ENCODE results near the gene SERPINB4.
"Not testable (repeated sequence)": the region's sequence is repeated elsewhere in the genome, so short reads cannot be mapped to it uniquely, and the experiment has no call there.

The SERPINB4 gene

DNA sequence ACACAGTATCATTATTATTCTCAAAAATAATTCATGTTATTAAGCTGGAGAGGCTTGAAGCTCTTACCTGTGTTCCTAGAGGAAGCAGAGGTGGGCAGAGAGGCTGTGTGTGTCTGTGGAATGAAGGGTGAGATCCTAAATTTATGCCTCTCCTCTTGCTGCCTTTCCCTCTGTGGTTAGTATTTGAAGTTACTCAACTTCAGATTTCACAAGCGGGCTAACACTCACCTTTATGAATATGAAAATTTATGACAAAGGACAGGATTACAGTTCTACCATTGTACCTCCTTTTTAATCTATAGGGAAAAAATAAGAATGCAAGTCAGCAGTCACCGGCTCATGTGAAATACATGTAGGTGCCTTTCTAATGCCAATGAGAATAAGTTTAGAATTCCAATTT lies at the start of gene SERPINB4:
TSS of gene SERPINB4 (minus strand) at position 115 of the 400 bp plus-strand sequence. CDS start 679 bp downstream, outside the sequence.
- DNase-seq = not testable (repeated sequence)

GRCh38 chr18:63689064-63689463 lies 45.0 kb upstream of the SERPINB4 start:
- no peak for DNase-seq

DNA sequence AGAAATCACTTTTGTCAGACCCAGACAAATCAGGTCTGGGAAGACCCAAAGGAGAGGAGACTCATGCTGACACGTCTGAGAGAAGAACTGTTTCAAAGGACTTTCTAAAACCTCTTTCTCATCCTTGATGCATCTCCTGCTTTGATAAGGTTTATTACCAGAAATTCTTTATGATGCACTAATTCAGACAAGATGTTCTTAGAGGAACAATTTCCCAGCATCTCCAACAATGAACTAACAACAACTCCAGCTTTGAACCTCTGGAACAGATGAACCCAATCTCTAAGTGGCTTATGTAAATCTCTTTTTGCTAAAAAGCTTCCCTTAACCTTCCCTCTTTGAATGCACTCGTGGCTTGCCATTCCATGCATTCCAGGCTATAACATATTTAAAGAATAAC lies 42.8 kb upstream of the SERPINB4 start:
- no peak for DNase-seq

DNA sequence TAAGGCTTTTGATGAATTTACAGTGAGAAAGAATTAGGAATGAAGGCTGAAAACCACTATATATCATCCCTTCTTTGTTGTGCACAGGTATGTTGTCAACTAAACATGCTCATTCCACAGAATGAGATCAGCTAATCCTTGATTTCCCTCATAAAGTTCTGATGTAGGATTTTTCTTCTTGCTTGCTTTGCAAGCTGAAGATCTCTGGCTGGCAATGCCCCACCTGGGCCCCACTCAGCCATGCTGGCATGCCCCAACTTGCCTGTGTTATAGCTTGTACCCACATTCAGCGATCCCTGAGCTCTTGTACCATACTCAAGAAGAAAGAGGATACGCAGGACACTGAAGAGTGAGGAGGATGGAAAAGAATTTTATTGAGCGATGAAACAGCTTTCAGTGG lies 40.7 kb upstream of the SERPINB4 start:
- DNase-seq = no peak

DNA sequence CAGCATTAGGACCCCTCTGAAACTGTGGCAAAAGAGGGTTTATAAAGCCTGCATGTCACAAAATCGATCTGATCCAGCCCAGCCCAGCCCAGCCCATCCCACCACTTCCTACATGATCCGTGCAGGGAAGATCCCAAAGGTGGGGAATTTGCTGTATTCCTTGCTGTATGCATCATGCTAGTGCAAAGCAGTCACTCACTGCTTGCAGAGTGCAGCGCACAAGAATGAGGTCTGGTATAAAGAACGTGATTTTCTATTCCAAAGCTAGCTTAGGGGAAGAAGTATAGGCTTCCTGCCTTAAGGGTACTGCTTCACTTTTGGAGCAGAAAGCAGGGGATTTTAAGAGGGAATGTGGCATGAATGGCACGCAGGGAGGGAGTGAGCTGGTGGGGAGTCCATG lies 39.8 kb upstream of the SERPINB4 start:
- no peak for DNase-seq

GRCh38 chr18:63683152-63683551 lies 39.1 kb upstream of the SERPINB4 start:
- no peak for DNase-seq

- DNase-seq = no peak
These were observed 37.6 kb upstream of the SERPINB4 start for GRCh38 chr18:63681449-63682340.

DNA sequence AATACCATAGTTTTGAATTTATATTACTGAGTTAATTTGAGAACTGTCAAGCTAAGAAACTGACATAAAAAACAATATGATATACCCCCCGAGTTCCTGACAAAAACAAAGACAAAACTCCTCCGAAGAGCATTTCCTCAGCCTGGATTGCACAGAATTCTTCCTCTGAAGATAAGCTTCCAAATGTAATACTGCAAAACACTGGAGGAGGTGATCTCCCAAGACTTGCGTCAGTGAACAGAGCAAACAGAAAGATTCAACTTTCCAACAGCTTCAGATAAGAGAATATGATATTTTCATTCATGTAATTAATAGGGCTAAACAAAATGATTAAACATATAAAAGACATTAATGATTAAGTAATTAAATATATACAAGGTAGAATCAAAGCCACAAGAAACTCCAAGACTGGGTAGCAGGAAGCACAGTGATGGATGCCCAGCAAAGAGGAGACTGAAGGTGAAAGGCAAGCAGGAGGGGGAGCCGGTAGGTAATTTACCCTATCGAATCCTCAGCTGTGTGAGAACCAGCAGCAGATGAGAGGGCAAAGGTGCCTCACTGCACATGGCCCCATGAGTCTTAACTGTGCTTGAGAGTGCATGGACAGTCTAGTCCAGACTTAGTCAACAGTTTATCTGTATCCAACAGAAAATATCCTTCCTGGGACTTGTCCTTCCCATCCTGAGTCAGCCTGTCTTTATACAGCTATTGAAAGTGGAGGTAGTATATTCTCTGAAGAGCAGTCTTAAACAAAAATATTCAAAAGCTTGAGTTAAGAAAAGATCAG lies 36.0 kb upstream of the SERPINB4 start:
- DNase-seq = no peak

DNA sequence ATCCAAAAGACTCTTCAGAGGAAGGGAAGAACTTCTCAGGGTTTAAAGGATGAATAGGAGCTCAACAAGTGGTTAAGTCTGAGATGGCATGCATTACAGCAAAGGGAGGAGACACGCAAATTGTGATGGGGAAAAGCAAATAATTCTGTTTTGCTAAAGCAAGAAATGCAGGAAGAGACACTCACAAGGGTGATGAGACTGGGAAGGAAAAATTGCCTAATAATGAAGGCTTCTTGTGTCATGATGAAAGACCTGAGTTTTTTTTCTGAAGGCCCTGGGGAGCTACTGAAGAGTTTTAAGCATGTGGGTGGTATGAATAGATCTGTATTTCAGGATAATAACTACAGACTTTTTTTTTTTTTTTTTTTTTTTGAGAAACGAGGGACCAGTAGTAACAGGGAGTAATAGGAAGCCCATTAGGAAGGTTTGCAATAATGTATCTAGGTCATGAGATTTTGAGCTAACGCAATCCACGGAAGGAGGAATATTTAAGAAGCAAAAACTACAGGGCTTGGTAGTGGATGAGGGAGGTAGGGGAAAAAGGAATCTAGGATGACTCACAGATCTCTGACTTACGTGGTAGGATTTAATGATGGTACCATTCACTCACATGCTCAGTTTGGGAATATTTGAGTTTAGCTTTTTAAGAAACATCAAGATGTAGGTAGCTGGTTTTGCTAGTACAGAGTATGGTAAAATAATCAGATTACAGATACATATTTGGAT lies 33.6 kb upstream of the SERPINB4 start:
- DNase-seq = no peak

GRCh38 chr18:63676526-63677323 lies 32.7 kb upstream of the SERPINB4 start:
- DNase-seq = no peak

GRCh38 chr18:63664571-63664970 lies 20.5 kb upstream of the SERPINB4 start:
- DNase-seq = no peak

- DNase-seq = not testable (repeated sequence)
These were observed 17.7 kb upstream of the SERPINB4 start, which contains the start of gene SERPINB3 for GRCh38 chr18:63661750-63662149. Gene SERPINB3, minus strand, starts transcription at chr18:63661893. Its CDS starts 677 bp downstream, at chr18:63661216.

DNA sequence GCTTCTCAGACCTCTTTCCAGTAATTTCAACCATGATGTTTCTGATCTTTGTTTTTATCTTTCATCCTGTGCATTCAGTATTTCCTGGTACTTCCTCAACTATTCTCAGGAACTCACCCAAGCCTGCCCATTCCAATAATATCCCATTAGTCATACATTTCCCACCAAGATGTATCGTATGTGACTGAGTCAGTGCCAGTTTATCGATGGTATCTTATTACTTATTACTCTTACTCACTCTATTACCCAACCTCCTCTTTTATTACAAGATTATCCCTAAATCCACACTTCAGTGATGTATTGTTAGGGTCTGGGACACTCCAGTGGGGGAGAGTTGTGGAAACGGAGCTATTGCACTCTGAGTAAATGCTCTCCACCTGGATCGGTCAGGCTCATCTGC lies 14.9 kb upstream of the SERPINB4 start:
- not testable (repeated sequence) for DNase-seq

DNA sequence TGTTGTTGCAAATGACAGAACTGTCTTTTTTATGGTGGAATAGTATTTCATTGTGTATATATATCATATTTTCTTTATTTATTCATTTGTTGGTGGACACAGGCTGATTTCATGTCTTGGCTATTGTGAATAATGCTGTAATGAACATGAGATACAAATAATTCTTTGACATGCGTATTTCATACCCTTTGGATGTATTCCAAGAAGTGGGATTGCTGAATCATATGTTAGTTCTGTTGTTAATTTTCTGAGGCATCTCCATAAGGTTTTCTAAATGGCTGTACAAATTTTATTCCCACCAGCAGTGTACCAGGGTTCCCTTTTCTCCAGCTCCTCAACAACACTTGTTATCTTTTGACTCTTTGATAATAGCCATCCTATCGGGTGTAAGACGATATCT lies 6.2 kb upstream of the SERPINB4 start:
- DNase-seq = not testable (repeated sequence)

DNA sequence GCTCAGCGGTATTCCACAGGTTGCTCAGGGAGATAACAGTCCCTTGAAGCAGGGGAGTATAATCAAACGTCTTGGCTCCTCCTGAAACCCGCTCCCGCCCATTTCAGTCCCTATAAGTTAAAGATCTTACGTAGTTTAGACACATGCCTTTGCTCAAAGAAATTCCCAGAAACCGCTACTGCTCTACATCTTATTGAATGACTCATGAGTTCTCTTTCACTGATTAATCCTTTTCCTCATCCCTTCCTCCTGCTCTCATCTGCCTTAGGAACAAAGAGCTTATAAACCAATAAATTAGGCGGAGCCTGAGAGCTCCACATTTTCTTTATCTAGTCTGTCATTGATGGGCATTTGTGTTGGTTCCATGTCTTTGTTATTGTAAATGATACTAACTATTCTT lies 4.2 kb upstream of the SERPINB4 start:
- DNase-seq = no peak

- DNase-seq = no peak
These were observed 2.9 kb upstream of the SERPINB4 start for GRCh38 chr18:63646936-63647335.

GRCh38 chr18:63644694-63645093 lies 638 bp upstream of the SERPINB4 start:
- not testable (repeated sequence) for DNase-seq

- DNase-seq = not testable (repeated sequence)
These were observed 1.2 kb downstream of the SERPINB4 start for GRCh38 chr18:63642668-63643356.

DNA sequence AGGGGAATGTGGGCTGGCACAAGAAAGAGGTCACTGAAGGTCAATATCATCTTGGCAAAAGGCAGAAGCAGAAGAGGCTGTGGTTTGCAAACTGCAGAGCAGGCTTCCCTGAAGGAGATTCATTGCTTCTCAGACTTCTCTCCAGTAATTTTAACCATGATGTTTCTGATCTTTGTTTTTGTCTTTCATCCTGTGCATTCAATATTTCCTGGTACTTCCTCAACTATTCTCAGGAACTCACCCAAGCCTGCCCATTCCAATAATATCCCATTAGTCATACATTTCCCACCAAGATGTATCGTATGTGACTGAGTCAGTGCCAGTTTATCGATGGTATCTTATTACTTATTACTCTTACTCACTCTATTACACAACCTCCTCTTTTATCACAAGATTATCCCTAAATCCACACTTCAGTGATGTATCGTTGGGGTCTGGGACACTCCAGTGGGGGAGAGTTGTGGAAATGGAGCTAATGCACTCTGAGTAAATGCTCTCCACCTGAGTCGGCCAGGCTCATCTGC lies 2.8 kb downstream of the SERPINB4 start:
- not testable (repeated sequence) for DNase-seq

GRCh38 chr18:63637703-63638102 lies 6.4 kb downstream of the SERPINB4 start:
- DNase-seq = no peak

GRCh38 chr18:63627819-63628218 lies 16.2 kb downstream of the SERPINB4 start:
- DNase-seq = no peak
